NK-92 (cell line): Measurements from ENCODE around the gene COPZ2.
"Not testable (repeated sequence)": the region's sequence is repeated elsewhere in the genome, so short reads cannot be mapped to it uniquely, and the experiment has no call there.

ENCODE experiments used
- DNase-seq: peaks from one replicate; lab custom pipeline; 2025; ENCODE audit not compliant: unreplicated experiment; lab: John Stamatoyannopoulos, UW

Gene COPZ2

GRCh38 chr17:48031966-48032365 is 5.6 kb downstream of the COPZ2 start:
- DNase-seq: no peak

GRCh38 chr17:48030531-48030930 is 7.1 kb downstream of the COPZ2 start:
- no peak for DNase-seq

GRCh38 chr17:48028736-48029135 is 8.9 kb downstream of the COPZ2 start:
- no peak for DNase-seq

GRCh38 chr17:48027322-48027981 is 10.1 kb downstream of the COPZ2 start:
- no peak for DNase-seq

GRCh38 chr17:48026502-48027321 is 10.9 kb downstream of the COPZ2 start:
- no peak for DNase-seq

- no peak for DNase-seq
These were observed 11.6 kb downstream of the COPZ2 start for GRCh38 chr17:48025904-48026501.

- peak; percentile 83 for DNase-seq
These were observed 12.3 kb downstream of the COPZ2 start for GRCh38 chr17:48025040-48025903.

GRCh38 chr17:48024149-48025039 is 13.2 kb downstream of the COPZ2 start:
- DNase-seq: no peak

GRCh38 chr17:48023400-48024148 is 14.0 kb downstream of the COPZ2 start:
- no peak for DNase-seq

- DNase-seq: no peak
These were observed 14.7 kb downstream of the COPZ2 start for GRCh38 chr17:48022901-48023300.

GRCh38 chr17:48021934-48022333 is 15.7 kb downstream of the COPZ2 start:
- DNase-seq: no peak

GRCh38 chr17:48017817-48018158 is 19.8 kb downstream of the COPZ2 start:
- not testable (repeated sequence) for DNase-seq

GRCh38 chr17:48016112-48016511 is 21.5 kb downstream of the COPZ2 start:
- DNase-seq: no peak

- no peak for DNase-seq
These were observed 22.9 kb downstream of the COPZ2 start for GRCh38 chr17:48014595-48015111.

GRCh38 chr17:48013876-48014594 is 23.6 kb downstream of the COPZ2 start:
- DNase-seq: no peak

GRCh38 chr17:48012654-48013053 is 24.9 kb downstream of the COPZ2 start:
- DNase-seq: no peak

- no peak for DNase-seq
These were observed 25.5 kb downstream of the COPZ2 start for GRCh38 chr17:48012151-48012520.

GRCh38 chr17:48011405-48012150 is 26.0 kb downstream of the COPZ2 start:
- DNase-seq: no peak
